MM.1S (cell line): ENCODE data around the gene CREM.

Experiments used
- CTCF ChIP-seq: fragments of 300-600 bp; sonication (generic); IDR thresholded peaks from 2 replicates; pipeline ENCODE4 v1.5.1; 2016; ENCODE audit warnings: antibody characterized with exemption, low read length, mixed read lengths
- EZH2 ChIP-seq: fragments of 300-600 bp; sonication (generic); optimal IDR thresholded peaks from 2 replicates; pipeline ENCODE3; 2017; ENCODE audit warnings: low read depth, mild to moderate bottlenecking, antibody characterized with exemption, low read length, mixed read lengths

- TF ChIP-seq EZH2 (no peak), CTCF (no peak)
Observed at GRCh38 chr10:35091994-35092790, 34.5 kb upstream of the CREM start.
